HG02571 (cell line): ENCODE results near the gene GRK6.

ENCODE experiments used
- ATAC-seq: cut with Tn5 transposase; IDR thresholded peaks from one replicate; pipeline ENCODE4 v1.9.1; 2021; ENCODE audit warnings: mild to moderate bottlenecking, moderate library complexity; ENCODE audit not compliant: unreplicated experiment

Gene GRK6

DNA sequence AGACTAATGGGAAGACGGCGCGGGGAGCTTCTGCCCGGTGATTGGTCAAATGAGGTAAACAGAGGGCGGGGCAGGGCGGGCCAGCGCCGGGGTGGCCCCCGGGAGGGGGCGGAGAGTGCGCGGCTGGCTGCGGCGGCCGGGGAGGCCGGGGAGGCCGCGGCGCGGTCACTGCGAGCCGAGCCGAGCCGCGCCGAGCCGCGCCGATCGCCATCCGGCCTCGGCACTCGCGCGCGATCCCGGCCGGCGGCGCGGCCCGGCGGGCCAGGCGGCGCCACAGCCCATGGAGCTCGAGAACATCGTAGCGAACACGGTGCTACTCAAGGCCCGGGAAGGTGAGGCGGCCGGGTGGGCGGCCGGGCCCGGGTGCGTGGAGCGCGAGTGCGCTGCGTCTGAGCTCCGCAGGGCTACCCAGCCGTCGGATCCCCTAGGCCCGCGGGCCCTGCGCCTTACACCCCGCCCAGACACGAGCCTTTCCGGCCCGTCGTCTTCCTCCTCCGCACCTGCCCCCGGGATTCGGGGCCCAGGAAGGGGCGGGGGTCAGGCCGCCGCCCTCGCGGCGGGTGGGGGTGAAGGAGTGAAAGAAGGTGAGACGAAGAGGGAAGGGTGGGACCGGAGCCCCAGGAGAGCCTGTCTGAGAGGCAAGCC is at the start of gene GRK6:
TSS of gene GRK6 (plus strand) at position 111 of the 645 bp plus-strand sequence. CDS start at position 281, 170 bp downstream.
- peak; percentile 4 for ATAC-seq

DNA sequence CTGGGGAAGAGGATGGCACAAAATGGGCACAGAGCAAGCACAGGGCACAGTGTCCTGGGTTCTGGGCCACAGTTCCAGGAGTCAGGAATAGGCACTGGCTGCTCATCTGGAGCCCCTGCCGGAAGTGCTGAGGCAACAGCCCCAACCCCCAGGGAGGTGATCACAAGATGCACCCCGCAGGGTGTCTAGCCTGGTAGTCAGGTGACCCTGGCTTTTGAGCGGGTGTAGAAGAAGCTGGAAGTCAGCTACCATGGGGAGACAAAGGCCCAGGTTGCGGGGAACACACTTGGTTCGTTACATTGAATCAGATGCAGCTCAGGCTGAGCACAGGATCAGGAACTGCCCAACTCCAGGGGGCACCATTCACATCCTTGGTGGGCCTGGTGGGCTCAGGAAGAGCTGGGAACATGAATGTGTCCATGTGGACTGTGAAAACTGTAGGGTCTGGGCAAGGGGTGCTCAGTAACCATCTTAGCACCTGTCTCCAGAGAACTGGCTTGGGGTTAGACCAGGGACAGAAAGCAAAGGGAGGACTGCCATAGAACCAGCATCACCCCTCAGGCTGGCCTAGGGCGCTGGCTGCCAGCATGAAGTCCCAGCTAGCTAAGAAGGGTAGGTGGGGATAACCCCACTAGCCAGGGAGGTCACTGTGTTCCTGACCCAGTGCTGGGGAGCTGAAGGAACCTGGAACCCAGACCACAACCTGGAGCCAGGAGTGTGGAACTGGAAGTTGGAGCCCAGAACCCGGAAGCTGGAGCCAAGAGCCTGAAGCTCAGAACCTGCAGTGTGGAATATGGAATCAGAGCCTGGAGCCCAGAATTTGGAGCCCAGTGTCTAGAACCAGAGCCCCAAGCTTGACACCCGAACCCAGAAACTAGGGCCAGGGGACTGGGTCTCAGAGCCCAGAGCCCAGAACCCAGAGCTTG is 48.4 kb upstream of the GRK6 start:
- ATAC-seq = no peak

DNA sequence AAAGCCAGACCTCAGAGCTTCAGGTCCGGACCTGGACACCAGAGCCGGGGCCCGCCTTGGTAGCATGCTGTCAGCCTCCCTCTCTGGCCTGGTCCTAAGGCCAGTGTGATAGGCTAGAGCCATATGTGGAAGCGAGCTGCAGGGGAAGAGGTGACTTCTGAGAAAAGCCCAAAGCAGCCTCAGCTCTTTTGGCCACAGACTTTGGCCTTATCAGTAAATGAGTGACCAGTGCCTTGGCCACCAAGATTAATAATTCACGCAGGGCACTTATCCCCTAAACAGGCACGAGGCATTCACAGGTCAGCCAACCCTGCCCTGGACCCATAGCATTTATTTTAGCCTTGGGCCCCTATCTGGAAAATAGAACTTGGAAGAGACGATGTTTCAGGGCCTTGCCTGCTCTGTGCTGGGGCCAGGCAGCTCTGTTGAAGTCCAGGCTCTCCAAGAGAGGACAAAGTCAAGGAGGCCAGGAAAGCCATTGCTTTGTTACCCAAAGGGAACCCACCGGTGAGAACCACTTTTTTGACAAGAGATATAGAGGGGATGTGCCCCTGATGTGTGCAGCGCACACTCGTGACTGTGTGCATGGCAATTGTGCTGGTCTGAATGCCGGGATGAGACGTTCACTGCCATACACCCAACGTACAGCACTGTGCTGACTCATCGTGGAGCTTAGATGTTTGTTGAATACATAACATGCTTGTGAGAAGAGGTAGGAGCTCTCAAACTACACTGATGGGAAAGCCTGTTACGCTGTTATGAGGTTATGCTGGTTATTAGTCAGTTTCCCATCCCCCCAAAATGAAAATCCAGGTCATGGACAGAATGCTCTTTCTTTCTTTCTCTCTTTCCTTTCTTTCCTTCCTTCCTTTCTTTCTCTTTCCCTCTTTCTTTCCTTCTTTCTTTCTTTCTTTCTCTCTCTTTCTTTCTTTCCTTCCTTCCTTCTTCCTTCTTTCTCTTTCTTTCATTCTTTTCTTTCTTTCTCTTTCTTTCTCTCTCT is 47.3 kb upstream of the GRK6 start:
- ATAC-seq = no peak

DNA sequence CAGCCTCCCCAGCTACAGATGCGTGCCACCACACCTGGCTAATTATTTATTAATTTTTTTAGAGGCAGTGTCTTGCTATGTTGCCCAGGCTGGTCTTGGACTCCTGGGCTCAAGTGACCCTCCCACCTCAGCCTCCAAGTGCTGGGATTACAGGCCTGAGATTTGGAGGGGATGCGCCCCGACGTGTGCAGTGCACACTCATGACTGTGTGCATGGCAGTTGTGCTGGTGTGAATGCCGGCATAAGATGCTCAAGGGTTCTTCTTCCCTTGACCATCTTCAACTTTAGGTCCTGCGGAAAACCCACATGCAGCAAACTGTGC is 45.7 kb upstream of the GRK6 start:
- no peak for ATAC-seq

DNA sequence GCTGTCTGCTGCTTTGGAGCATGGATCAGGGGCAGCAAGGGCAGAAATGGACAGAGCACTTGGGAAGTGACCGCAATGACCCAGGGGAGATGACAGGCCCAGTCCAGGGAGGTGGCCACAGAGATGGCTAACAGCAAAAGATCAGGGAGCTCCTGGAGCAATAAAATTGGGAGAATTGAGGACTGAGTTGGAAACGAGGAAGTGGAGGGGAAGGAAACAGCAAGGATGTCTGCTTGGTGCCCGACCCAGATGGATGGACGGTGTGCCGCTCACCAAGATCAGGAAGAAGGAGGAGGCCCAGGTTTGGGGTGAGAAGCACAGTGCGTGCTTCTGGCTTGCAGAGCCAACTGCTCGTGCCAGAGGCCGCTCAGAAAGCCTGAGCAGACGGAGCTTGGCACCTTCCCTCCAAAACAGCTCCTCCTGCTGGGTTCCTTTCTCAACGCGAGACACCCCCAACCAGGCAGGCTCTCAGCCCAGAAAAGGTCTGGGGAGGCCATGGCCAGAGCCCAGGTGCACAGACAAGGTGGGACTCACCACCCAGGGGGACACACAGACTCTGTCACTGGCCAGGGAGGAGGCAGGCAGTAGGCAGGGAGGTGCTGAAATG is 44.0 kb upstream of the GRK6 start:
- no peak for ATAC-seq

DNA sequence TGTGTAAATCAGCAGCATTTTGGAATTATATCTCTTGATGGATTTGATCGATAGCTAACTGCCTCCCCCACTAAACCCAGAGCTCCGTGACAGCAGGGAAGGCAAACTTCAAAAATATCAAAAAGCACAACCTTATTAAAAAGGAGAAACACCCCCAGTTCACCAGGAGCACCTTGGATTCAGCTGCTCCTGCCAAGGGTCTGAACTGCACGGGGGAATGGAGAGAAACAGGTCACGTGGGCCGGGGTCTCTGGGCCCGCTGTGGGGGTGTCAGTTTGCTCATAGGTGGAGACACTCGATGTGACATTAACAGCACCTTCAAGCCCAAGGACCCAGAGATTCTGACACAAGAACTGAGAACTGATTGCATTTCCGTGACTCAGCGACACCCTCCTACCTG is 43.3 kb upstream of the GRK6 start:
- ATAC-seq = no peak

DNA sequence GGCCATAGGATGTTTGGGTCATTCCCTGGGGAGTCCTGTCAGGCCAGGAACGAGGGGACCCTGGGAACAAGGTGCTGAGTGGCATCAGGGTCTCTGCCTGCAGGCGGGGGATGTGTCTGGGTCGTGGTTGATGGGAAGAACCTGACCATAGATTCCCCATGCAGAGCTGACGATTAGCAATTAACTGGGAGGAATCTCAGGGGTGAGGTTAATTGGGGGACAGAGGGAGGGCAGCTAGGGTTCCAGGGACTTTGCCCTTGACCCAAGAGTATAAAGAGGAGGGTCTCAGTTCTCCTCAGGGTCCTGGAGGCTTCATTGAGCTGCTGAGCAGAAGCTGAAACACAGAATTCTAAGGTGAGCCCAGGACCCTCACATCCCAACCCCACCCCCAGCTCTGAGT is 42.3 kb upstream of the GRK6 start, which contains the start of gene SLC34A1:
TSS of gene SLC34A1 (plus strand) at position 301 of the 400 bp plus-strand sequence. CDS start 1,308 bp downstream, outside the sequence.
- no peak for ATAC-seq

DNA sequence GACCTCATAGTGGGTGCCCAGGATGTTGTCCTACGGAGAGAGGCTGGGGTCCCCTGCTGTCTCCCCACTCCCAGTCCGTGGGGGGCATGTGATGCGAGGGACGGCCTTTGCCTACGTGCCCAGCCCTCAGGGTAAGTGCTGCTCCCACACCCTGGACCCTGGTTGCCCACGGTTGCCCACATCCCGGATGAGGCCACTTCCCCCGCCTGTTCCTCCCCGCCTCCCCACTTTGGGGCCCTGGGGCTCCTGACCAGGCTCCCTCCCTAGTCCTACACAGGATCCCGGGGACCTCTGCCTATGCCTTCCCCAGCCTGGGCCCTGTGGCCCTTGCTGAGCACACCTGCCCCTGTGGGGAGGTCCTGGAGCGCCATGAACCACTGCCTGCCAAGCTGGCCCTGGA is 40.8 kb upstream of the GRK6 start:
- ATAC-seq = no peak

DNA sequence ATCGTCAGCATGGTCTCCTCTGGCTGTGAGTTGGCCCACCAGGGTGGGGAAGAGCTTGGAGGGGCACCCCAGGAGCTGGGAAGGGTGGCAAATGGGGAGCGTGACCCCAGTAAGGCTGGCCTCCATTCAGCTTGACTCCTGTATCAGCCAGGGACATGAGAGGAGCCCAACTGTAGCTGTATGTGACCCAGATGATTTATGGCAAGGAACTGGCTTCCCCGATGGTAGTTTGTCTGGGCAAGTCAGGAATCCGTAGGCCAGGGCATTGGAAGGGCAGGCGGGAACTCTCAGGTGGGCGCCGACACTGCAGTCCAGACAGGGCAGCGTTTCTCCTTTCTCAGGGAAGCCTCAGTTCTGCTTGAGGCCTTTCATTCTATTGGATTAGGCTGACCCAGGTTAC is 39.9 kb upstream of the GRK6 start:
- no peak for ATAC-seq

DNA sequence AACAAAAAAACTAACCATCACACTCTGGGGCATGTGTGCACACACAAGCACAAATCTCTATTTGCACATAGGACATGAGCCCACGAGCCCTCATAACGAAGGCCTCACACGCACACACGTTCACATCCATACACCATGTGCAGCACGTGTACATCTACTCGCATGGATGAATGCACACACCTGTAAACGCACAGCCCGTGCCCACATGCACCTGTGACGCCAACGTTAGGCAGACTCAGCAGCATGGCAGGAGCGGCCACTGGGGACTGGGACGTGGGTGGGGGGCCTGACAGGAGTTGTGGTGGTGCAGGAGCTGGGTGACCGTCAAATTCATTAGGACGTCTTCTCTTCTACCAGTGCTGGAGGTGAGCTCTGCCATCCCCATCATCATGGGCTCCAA is 39.1 kb upstream of the GRK6 start:
- no peak for ATAC-seq

DNA sequence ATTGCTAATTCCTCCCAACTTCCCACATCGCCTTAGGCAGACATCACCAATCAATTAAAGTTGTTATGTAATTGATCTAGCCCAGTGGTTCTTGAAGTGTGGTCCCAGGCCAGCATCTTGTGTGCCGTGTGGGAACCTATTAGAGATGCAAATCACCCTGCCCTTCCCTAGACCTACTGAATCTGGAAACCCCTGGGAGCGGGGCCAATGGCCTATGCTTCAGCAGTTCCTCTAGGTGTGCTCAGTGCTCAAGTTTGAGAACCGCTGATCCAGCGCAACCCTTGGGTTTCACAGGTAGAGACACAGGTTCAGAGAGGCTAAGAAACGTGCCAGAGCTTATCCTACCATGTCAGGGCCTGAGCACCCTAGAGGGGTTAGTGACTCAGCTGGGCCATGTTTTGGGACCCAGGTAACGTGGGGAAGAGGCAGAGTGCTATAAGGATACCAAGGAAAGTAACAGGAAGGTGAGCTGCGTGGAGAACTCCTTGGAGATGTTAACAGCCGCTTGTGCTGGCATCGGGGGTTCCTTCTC is 37.9 kb upstream of the GRK6 start:
- ATAC-seq = no peak

DNA sequence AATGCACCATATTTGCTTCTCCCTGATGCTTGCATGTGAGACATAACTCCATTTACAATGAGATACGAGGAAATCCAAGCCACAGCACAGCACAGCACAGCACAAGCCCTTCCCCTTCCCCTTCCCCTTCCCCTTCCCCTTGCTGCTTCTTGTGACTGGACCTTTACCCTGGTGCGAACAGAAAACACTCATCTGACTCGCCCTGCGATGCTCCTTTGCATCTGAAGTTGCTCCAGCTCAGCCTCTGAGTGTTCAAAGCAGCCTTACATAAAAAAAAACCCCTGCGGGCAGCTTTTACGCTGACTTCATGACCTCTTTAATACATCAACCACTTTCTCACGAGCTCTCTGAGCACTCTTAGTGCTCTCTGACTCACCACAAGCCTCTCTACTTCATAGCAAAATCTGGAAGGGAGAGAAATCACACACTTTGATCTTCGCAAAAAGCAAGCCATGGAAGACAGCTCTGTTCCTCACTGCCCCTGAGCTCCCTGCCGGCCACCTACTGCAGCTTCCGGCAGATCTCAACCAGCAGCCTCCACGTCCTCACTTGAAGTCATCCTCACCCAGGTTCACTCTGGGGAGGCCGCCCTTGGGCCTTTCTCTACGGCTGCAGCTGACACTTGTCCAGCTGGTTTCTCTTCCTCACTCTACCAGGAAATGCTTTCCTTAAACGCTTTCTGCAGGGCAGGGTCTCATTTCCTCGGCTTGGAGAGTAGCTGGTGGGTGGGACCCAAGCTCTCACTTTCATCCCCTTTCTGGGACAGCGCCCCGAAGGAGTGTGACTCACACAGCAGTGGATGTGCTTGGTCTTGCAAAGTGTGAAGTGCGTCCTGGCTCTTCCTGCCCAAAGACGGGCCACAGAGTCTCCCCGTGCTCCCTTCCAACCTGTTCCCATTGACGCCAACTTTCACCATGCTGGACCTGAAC is 37.0 kb upstream of the GRK6 start:
- peak; percentile 41 for ATAC-seq

DNA sequence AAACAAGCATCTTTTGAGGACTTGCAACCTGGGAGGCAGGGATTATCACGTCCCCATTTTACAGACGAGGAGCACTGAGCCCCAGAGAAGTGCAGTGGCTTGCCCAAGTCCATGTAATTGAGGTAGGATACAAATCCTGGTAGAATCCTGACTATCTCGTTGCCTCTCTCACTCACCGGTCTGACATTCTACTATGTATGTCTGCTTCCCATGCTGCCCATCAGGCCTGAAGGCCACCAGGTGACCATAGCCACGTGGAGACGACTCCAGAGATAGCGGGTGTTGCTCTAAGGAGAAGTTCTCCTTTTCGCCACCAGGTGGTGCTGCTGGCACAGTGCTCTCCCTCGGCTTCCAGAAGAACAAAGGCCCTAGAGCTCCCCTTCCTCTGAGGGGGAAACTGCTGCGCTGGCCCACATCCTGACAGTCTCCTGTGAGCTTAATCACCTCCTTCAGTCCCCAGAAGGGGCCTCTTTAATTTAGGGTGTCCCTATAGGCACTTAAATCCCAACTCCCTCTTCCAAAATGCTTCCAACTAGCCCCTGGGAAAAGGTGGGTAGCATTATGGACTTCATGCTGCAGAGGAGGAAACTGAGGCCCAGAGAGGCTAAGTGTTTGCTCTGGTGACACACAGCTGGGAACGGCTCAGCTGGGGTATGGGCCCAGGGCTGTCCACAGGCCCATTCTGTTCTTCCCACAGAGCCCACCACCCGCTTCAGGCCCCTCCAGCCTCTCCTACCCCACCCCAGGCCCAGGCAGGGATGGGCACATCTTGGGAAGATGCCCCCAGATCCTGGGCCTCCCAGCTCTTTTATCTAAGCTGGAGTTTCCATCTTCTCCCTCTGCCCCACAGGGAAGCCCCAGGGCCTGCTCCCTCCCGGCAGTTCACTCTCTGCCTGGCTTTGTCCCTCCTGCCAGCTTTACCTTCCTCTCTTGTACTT is 35.8 kb upstream of the GRK6 start:
- ATAC-seq = no peak

DNA sequence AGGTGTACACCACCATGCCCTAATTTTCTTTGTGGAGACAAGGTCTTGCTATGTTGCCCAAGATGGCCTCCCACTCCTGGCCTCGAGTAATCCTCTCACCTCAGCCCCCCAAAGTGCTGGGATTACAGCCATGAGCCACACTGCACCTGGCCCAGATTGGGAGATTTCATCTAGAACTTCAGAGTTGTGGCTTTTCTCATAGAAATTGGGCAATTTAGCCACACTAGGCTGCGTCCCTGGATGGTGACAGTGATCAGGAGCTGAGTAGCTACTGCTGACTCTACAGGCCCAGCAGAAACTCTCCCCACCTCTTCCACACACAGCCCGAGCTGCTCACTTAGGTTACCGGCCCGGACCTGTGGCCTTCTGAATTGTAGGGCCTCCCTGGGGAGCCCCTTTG is 33.7 kb upstream of the GRK6 start:
- no peak for ATAC-seq

DNA sequence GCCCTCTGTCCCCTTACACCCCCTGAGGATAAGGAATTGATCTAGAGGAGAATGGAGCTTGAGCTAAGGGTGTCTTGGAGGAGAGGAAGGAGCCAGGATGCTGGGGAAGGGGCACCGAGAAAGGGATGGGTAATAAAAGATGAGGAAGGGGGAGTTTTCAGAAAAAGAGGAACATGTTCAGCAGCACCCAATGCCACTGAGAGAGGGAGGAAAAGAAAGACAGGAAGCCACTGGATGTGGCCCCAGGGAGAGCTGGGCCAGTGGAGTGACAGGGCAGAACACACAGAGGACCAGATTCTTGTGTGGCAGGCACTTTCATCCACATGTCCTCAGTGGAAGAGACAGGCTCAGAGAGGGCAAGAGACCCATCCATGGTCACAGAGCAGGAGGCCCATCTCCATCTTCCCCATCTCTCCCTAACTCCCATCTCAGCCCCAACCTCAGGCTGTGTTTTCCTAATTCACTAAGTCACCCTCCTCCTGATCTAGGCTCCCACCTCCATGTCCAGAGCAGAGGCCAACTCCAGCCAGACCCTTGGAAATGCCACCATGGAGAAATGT is 33.2 kb upstream of the GRK6 start:
- ATAC-seq = no peak

DNA sequence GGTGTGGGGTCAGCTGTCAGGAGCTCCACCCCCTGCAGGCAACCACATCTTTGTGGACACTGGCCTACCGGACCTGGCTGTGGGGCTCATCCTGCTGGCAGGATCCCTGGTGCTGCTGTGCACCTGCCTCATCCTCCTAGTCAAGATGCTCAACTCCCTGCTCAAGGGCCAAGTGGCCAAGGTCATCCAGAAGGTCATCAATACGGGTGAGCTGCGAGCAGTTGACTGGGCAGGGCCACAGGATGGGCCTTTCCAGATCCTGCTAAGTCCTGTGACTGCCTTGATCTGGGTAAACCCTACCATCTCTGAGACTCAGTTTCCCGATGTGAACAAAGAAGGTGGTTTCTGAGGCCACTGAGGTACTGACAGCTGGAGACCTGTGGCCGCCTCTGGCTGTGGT is 32.5 kb upstream of the GRK6 start:
- no peak for ATAC-seq

DNA sequence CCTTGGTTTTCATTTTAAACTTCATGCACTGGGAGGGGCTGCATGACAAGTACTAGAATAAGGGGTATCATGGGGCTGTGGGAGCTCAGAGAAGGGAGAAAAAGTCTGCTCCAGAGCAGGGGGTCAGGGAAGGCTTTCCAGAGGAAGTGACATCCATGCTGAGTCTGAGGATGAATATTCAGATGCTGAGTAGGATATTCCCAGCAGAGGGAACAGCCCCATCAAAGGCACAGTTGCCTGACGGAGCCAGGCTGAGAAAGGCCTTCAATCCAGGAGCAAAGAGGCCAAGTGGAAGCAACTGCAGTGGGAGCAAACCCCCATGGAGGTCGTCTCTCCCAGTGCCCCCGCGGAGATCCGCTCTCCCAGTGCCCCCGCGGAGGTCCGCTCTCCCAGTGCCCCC is 30.4 kb upstream of the GRK6 start:
- no peak for ATAC-seq

DNA sequence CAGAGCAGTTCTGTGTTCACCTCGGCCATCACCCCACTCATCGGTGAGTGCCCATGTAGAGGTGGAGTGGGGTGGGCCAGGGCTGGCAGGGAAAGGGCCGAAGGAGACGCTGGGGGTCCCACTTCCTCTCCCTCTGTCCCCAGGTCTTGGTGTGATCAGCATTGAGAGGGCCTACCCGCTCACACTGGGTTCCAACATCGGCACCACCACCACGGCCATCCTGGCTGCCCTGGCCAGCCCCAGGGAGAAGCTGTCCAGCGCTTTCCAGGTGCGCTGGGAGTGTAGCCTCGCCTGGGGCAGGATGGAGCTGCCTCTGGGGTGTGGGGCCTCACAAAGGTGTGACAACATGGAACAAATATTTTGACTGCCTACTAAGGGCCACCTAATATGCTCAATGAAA is 29.7 kb upstream of the GRK6 start:
- ATAC-seq = no peak
